OCI-LY1 (cell line): ENCODE measurements around the gene TNFSF15.
"Not testable (repeated sequence)": the region's sequence is repeated elsewhere in the genome, so short reads cannot be mapped to it uniquely, and the experiment has no call there.

Experiments used
- H2AFZ ChIP-seq: fragments of 200-600 bp; sonication (generic), shearing (Covaris generic); 2 replicates; pipeline ENCODE4 v1.6.0; 2014; ENCODE audit warnings: antibody characterized with exemption, mild to moderate bottlenecking, low read length
- H3F3A ChIP-seq: fragments of 200-600 bp; sonication (generic), shearing (Covaris generic); 2 replicates; pipeline ENCODE4 v1.6.0; 2014; ENCODE audit warnings: mild to moderate bottlenecking, antibody characterized with exemption, low read length, moderate library complexity; ENCODE audit not compliant: insufficient read depth
- H3K27ac ChIP-seq: fragments of 200-600 bp; sonication (generic); 2 replicates; pipeline ENCODE4 v1.5.1; 2014; ENCODE audit warnings: low read length, mixed run types, mild to moderate bottlenecking, low read depth; ENCODE audit not compliant: poor library complexity, severe bottlenecking
- H3K27me3 ChIP-seq: fragments of 200-600 bp; sonication (generic); 2 replicates; pipeline ENCODE4 v1.6.0; 2014; ENCODE audit warnings: antibody characterized with exemption, mild to moderate bottlenecking, low read length, moderate library complexity; ENCODE audit not compliant: insufficient read depth
- H3K36me3 ChIP-seq: fragments of 200-600 bp; sonication (generic); 2 replicates; pipeline ENCODE4 v1.6.1; 2014; ENCODE audit warnings: mild to moderate bottlenecking, antibody characterized with exemption, low read length, moderate library complexity, mixed read lengths; ENCODE audit not compliant: insufficient read depth
- H3K4me1 ChIP-seq: fragments of 200-600 bp; sonication (generic); 2 replicates; pipeline ENCODE4 v1.5.1; 2014; ENCODE audit warnings: mild to moderate bottlenecking, low read length, moderate library complexity; ENCODE audit not compliant: insufficient read depth, severe bottlenecking
- H3K4me2 ChIP-seq: fragments of 200-600 bp; sonication (generic), shearing (Covaris generic); 2 replicates; pipeline ENCODE4 v1.6.1; 2014; ENCODE audit warnings: low read length
- H3K4me3 ChIP-seq: fragments of 200-600 bp; sonication (generic); 2 replicates; pipeline ENCODE4 v1.5.1; 2014; ENCODE audit warnings: low read length, low read depth, mild to moderate bottlenecking, mixed read lengths; ENCODE audit not compliant: poor library complexity, severe bottlenecking
- H3K79me2 ChIP-seq: fragments of 200-600 bp; shearing (Covaris generic); 2 replicates; pipeline ENCODE4 v1.6.1; 2016; ENCODE audit warnings: mixed run types, low read length, mixed read lengths; ENCODE audit not compliant: insufficient read depth
- H3K9ac ChIP-seq: fragments of 200-600 bp; sonication (generic), shearing (Covaris generic); 2 replicates; pipeline ENCODE4 v1.6.1; 2014; ENCODE audit warnings: mild to moderate bottlenecking, low read length, mixed read lengths
- H3K9me2 ChIP-seq: fragments of 200-600 bp; sonication (generic), shearing (Covaris generic); 2 replicates; pipeline ENCODE4 v1.6.1; 2014; ENCODE audit warnings: low read depth, mild to moderate bottlenecking, low read length, mixed read lengths
- H3K9me3 ChIP-seq: fragments of 200-600 bp; shearing (Covaris generic); 2 replicates; pipeline ENCODE4 v1.6.1; 2014; ENCODE audit warnings: low read length, mixed read lengths
- H4K20me1 ChIP-seq: fragments of 200-600 bp; sonication (generic), shearing (Covaris generic); 2 replicates; pipeline ENCODE4 v1.6.0; 2016; ENCODE audit warnings: mild to moderate bottlenecking, low read length; ENCODE audit not compliant: insufficient read depth
- EZH2 ChIP-seq: fragments of 200-600 bp; sonication (generic), shearing (Covaris generic); IDR thresholded peaks from 2 replicates; pipeline ENCODE4 v1.8.0; 2017; ENCODE audit warnings: borderline replicate concordance, mixed run types, mild to moderate bottlenecking, antibody characterized with exemption, low read length, moderate library complexity, mixed read lengths
- TF ChIP-seq, protein P1 (sequence below): fragments of 200-600 bp; sonication (generic), shearing (Covaris generic); IDR thresholded peaks from 2 replicates; pipeline ENCODE4 v1.5.1; 2017; ENCODE audit warnings: mild to moderate bottlenecking, antibody characterized with exemption, low read length, moderate library complexity, mixed read lengths

The TNFSF15 gene

DNA sequence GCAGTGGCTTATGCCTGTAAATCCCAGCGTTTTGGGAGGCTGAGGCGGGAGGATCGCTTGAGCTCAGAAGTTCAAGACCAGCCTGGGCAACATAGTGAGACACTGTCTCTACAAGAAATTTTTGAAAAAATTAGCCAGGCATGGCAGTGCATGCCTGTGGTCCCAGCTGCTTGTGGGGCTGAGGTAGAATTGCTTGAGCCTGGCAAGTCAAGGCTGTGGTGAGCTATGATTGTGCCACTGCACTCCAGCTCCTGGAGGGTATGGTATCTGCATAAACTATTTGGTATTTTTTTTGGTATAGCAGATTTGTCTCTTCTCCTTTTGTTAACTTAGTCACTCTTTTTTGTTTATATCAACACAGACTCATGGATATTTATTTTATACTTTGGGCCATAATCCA is 62.4 kb downstream of the TNFSF15 start:
- no peaks in the 10 kb centered on the region for H3K9me2 ChIP-seq
- no peaks in the 10 kb centered on the region for H3F3A ChIP-seq
- H3K27ac ChIP-seq, result no peak overlapping the region
- H3K27me3 ChIP-seq, result no peaks in the 10 kb centered on the region
- no peaks in the 10 kb centered on the region for H3K36me3 ChIP-seq
- H3K4me2 ChIP-seq, result no peak overlapping the region
- H2AFZ ChIP-seq, result no peak overlapping the region
- H3K4me3 ChIP-seq, result no peak overlapping the region
- H3K4me1 ChIP-seq, result no peaks in the 10 kb centered on the region
- H3K79me2 ChIP-seq, result no peaks in the 10 kb centered on the region
- no peaks in the 10 kb centered on the region for H3K9me3 ChIP-seq
- H3K9ac ChIP-seq, result no peak overlapping the region
- H4K20me1 ChIP-seq, result no peaks in the 10 kb centered on the region
- TF ChIP-seq, protein P1, sequence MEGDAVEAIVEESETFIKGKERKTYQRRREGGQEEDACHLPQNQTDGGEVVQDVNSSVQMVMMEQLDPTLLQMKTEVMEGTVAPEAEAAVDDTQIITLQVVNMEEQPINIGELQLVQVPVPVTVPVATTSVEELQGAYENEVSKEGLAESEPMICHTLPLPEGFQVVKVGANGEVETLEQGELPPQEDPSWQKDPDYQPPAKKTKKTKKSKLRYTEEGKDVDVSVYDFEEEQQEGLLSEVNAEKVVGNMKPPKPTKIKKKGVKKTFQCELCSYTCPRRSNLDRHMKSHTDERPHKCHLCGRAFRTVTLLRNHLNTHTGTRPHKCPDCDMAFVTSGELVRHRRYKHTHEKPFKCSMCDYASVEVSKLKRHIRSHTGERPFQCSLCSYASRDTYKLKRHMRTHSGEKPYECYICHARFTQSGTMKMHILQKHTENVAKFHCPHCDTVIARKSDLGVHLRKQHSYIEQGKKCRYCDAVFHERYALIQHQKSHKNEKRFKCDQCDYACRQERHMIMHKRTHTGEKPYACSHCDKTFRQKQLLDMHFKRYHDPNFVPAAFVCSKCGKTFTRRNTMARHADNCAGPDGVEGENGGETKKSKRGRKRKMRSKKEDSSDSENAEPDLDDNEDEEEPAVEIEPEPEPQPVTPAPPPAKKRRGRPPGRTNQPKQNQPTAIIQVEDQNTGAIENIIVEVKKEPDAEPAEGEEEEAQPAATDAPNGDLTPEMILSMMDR, result no peak
- no peak for TF ChIP-seq EZH2

DNA sequence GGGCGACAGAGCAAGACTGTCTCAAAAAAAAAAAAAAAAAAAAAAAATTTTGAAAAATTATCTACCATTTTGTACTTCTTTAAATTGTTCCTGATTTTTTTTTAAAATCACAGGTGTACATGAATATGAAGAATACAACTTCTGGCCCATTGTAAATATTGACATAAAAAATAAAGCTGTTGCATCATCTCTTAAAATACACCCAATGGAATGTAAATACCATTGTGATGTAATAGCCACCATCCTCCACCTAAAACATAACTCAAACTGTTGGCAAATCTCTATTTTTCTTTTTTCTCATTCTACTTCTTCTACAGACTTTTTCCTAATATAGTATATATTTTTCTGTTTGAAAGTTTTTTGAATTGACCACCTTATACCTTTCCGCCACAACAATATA is 62.9 kb downstream of the TNFSF15 start:
- Histone ChIP-seq H3F3A (no peaks in the 10 kb centered on the region), H3K9ac (no peak overlapping the region), H3K4me1 (no peaks in the 10 kb centered on the region), H3K27me3 (no peaks in the 10 kb centered on the region), H3K27ac (no peak overlapping the region), H3K79me2 (no peaks in the 10 kb centered on the region), H3K4me3 (no peak overlapping the region), H3K4me2 (no peak overlapping the region), H3K9me3 (no peaks in the 10 kb centered on the region), H4K20me1 (no peaks in the 10 kb centered on the region), H3K36me3 (no peaks in the 10 kb centered on the region), H2AFZ (no peak overlapping the region), H3K9me2 (no peaks in the 10 kb centered on the region)
- TF ChIP-seq, protein P1, result no peak
- TF ChIP-seq EZH2, result no peak

DNA sequence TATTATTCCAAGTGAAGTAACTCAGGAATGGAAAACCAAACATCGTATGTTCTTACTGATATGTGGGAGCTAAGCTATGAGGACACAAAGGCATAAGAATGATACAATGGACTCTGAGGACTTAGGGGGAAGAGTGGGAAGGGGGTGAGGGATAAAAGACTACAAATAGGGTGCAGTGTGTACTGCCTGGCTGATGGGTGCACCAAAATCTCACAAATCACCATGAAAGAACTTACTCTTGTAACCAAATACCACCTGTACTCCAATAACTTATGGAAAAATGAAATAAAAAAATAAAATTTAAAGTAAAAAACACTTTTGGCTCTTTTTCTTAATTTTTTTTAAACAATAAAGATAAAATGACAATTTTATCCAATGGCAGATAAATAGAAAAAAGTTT is 64.3 kb downstream of the TNFSF15 start:
- not testable (repeated sequence) for H4K20me1 ChIP-seq, H3K9me2 ChIP-seq, H3K36me3 ChIP-seq, H3K4me2 ChIP-seq, H3K27me3 ChIP-seq, H3K27ac ChIP-seq, H3K79me2 ChIP-seq, H3K9ac ChIP-seq, H3K9me3 ChIP-seq, H2AFZ ChIP-seq, H3K4me1 ChIP-seq, H3K4me3 ChIP-seq, H3F3A ChIP-seq

DNA sequence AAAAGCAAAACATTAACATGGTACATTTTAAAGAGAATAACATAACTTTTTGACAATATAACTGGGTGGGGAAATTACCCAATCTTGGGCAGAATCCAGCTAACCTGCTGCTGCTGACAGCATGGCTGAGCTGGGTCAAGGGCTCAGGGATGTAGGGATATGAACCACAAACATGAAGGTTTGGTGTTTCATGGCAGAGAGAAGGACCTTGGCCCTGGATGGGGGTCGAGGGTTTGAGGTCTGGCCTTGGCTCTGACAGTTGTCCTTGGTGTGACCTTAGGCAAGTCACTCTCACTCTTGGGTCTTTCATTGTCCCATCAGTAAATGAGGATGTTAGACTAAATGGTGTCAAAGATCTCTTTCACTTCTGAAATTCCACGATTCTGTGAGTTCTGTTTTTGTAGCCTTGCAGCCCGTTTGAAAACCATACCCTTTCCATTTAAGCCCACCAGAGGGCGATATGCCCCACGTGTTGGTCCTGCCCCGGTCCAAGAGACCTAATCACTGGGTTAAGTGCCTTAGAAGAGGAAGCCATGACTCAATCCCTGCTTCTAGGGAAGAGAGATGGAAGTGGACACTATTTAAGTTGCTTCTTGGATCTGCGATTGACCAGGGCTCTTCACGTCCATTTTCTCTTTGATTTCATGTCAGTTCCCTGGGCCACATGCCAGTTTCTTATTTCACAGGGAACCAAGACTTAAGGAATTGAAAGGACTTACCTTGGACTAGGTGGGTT is 67.1 kb downstream of the TNFSF15 start:
- H3K36me3 ChIP-seq, result no peaks in the 10 kb centered on the region
- no peak overlapping the region for H3K4me2 ChIP-seq
- H3K9me3 ChIP-seq, result no peaks in the 10 kb centered on the region
- no peak overlapping the region for H3K9ac ChIP-seq
- no peaks in the 10 kb centered on the region for H3K4me1 ChIP-seq
- H3K27ac ChIP-seq, result no peak overlapping the region
- no peak overlapping the region for H3K4me3 ChIP-seq
- H3K79me2 ChIP-seq, result no peaks in the 10 kb centered on the region
- H3F3A ChIP-seq, result no peaks in the 10 kb centered on the region
- no peaks in the 10 kb centered on the region for H3K27me3 ChIP-seq
- H2AFZ ChIP-seq, result no peak overlapping the region
- H3K9me2 ChIP-seq, result no peaks in the 10 kb centered on the region
- H4K20me1 ChIP-seq, result no peaks in the 10 kb centered on the region
- no peak for TF ChIP-seq EZH2
- TF ChIP-seq, protein P1, result peak; percentile 97
